ENCODE data around the gene C5orf47.

The C5orf47 gene, protein sequence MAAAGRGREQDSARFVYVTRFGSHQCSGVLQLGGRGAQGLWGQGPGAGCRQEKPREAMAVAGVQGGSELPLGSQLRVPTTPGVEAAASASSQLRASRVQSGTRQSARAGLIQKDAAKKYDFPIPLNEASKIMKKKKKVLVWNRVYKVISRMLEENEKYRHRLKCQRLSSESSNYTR

DNA sequence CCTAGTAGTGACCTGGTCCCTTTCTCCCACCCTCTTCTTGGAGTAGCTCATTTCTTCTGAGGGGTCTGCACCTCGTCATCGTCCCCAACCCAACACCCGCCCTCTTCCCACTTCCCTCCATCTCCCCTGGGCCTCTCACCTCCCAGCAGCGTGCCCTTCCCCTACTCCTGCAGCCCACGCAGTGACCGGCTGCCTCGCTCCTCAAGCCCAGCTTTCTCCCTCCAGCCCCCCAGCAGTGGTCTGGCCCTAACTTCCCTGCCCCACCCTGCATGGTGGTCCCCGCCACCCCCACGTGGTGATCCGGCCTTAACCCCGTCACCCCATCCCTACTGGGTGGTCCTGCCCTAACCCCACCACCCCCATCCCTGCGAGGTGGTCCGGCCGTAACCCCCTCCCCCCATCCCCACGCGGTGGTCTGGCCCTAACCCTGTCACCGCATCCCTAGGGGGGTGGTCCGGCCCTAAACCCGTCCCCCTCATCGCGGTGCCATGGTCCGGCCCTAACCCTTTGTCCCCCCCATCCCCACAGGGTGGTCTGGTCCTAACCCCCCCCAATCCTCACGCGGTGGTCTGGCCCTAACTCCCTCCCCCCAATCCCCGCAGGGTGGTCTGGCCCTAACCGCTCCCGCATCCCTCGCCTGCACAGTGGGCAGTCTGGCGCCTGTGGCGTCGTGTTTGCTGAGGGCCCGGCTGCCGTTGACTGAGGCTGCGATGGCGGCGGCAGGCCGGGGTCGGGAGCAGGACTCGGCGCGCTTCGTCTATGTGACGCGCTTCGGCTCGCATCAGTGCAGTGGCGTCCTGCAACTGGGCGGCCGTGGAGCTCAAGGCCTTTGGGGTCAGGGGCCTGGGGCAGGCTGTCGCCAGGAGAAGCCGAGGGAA, at the start of gene C5orf47:
C5orf47 (plus strand) TSS at position 617 of the 878 bp plus-strand sequence; CDS start at position 711, 94 bp downstream.
- no peak for DNase-seq

DNA sequence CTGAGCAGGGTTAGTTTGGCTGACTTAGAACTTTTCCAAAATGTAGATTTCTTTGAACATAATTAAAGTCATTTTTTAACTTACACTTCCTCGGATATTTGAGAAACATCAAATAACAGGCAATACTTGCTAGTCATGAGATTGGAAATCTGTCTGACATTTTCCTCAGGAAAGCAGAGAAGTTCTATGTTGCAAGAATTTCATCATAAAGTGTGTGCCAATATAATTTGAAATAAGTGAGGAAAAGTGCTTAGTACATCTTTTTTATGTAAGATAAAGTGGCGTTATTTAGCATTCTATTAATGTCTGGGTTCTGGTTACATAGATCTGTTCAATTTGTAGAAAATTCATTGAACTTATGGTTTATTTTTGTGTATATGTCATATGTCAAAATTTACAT, 48.7 kb upstream of the C5orf47 start:
- DNase-seq: no peak

- no peak for DNase-seq
Measured at GRCh38 chr5:173941102-173941501, 47.9 kb upstream of the C5orf47 start.

DNA sequence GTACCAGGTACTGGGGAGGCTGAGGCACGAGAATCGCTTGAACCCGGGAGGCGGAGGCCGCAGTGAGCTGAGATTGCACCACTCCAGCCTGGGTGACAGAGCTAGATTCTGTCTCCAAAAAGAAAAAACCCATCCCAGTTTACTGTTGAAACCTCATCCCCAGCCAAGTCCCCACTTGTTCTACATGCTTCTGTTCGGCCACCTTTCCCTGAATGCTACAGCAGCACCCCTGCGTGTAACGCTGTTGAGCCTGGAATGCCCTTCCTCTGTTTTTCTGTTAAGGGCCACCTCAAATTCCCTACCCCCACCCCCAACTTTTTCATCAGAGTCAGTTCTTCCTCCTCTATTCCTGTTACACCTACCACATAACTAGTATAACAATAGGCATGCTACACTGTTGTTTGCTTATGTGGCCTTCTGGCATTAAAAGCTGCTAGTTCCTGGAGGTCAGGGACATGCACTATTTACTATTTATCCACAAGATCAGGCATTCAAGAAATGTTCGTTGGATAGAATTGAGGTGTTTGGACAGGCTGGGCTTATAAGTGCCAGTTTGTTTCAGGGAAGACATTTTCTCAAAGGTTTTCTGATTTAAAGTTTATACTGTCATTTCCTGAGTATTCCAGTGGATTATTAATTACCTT, 47.1 kb upstream of the C5orf47 start:
- DNase-seq: peak; percentile 6

DNA sequence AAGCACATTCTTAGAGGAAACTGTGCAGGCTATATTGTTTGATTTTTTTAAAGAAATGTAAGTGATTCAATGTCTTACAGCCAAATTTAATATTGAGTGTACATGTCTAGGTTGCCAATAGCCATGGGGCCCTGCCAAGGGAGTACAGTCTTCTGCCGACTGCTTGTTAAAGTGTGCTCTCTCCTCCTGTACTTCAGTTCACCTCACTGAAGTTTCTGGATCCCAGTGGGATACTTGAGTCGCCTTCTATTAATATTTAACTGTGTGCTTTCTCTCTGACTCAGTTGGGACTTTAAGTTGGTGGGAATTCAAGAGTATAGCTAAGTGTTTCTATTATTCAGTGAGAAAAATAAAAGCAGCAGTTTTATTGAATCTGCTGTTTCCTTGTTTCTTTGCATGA, 44.5 kb upstream of the C5orf47 start:
- DNase-seq: peak; percentile 62

DNA sequence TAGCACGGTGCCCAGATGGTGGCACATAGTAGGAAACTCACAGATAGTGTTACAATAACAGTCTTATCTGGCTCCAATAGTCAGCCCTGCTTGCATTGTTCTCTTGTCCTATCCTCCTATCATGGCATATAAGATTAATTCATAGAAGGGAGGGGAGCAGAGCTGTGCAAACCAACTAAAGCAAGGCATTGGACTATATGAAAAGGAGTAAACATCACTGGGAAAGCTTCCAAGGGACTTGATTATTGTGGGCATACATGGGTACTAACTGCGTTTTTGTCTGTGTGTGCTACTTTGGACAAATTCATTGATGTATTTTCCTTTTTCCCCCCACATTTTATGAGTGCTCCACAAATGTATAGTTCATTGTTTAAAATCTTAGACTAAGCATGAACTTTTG, 43.8 kb upstream of the C5orf47 start:
- DNase-seq: no peak

DNA sequence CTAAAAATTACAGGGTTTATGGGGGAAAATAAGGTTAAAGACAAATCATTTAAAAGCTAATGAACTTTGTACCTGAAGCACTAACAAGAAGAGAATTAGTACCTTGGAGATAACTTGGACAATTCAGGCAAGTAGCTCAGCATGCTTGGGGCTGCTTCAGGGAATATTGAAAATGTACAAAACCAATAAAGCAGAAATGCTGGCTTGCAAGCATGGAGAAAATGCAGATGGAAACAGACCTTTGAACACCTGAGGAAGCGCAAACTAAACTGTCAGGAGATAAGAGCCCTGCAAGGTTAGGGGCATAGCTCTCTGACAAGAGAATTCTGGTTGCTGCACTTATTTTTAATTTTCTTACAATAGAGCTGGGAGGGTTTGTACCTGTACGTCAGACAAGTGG, 42.6 kb upstream of the C5orf47 start:
- DNase-seq: no peak

DNA sequence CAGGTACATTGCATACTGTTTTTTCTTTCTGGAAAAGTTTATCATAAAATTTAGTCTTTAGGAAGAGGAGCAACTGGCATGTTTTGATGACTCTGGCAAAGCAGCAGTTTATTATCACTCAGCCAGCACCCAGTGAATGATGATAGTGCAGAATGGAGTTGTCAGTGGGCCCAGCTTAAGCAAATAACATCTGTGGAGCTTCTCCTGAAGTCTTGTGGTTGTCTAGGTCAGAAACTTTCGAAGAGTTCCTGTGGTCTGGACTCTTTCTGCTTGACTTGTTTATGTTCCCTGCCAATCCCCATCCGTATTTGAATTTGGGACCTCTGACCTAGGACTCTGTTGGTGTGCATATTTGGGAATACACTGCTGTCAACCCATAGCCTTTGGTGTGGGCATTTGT, 38.1 kb upstream of the C5orf47 start:
- DNase-seq: no peak

DNA sequence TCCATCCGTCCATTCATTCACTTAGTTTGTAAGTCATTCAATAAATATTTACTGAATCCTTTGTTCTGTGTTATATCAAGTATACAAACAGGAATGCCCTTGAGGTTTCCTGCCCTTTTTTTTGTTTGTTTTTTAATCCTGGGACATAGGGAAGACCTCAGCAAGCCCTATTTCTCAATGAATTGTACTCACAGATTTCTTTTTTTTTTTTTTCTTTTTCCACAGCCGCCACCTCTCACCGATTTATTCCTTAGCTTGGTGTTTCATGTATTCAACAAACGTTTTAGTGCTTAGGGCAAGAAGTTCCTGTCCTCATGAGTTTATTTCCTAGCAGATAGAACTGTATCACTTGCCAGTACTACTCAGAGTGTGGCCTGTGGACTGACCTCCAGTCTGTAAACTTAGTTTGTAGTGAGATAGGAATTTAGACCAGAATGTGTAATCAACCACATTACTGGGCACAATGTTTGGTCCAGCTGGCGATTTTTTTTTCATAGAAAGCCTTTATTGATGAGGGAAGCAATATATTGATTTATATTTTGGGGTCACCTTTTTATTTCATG, 35.4 kb upstream of the C5orf47 start:
- DNase-seq: no peak

DNA sequence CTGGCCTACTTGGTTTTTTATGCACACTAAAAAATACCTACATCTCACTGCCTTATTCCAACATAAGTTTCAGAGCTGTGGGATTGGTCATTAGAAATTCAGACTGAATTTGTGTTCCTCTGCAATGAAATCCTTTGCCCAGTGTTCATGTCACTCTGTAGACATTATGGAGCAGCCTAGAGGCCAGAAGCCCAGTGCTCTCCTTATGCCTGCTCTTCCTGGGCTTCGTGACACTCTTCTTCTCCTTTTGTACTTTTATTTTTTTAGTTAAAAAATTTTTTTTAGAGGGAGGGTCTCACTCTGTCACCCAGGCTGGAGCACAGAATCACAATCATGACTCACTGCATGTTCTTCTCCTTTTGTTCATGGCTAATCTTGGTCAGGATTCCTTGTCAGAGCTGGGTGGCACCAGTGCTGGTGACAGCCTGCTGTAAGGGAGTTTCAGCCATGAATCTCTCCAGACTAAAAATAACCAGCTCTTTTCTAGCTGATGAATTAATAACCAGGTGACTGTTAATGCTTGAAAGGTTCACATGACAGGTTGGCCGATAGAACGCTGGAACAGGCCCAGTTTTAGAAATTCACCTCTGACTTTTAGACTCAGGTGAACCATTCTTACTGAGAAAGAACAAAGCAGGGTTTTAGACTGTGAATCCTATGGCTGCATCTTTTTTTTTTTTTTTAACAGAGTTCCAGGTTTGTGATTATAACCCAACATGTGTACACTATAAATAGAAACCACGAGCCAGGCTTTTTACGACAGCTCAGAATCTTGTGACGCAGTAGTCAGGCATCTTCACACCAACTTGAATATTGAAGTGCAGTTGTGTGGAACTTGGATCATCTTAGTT, 34.1 kb upstream of the C5orf47 start:
- peak; percentile 47 for DNase-seq

- DNase-seq: no peak
Measured at GRCh38 chr5:173960986-173961385, 28.0 kb upstream of the C5orf47 start.

DNA sequence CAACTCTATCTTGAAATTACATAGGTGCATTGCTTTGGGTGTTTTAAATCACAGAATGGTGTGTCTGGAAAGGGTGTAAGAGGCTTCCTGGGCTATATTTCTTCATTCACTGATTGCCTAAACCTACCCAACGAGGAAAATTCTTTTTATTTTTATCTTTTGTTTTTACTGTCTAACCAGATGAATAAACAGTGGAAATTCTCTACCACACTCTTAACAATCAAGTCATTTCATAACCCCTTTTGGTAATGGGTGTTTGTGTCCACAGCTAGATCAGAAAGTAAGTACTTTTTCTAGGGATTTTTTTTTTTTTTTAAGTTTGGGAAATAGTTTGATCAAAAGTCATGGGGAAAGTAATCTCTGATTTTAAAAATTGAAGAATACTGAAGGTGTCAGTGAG, 27.6 kb upstream of the C5orf47 start:
- DNase-seq: no peak

GRCh38 chr5:173962436-173962972, 26.5 kb upstream of the C5orf47 start:
- DNase-seq: no peak

- peak; percentile 44 for DNase-seq
Measured at GRCh38 chr5:173963182-173963838, 25.7 kb upstream of the C5orf47 start.

GRCh38 chr5:173963867-173964441, 25.0 kb upstream of the C5orf47 start:
- DNase-seq: no peak

DNA sequence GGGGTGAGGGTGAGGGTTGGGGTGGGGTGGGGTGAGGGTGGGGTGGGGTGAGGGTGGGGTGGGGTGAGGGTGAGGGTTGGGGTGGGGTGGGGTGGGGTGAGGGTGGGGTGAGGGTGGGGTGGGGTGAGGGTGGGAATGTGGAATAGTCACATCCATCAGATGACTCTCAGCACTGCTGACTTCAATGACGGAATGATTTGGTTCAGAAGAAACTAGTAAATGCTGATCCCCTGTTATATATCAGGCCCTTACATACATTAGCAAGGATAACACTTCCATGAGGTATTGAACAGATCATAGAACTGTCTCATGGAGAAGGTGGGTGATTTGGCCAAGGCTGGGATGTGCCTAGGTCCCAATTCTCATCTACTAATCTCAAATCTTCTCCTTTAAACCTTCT, 24.5 kb upstream of the C5orf47 start:
- DNase-seq: no peak

DNA sequence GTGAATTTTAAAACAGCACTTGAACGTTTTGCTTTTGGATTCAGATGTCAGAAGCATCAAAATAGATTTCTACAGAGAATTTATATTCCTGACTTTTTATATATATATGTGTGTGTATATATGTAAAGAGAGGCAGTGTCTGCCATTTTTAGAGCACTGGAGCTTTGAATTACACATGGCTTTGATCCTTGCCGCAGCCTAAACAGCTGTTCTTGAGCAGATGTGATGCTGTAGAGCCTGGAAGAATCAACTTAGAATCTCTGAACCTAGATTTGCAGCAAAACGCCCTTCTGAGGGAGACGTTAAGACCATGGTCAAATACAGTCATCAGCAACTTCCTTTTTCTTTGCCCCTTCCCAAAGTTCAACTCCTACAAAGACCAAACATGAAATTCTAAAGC, 21.7 kb upstream of the C5orf47 start:
- no peak for DNase-seq

DNA sequence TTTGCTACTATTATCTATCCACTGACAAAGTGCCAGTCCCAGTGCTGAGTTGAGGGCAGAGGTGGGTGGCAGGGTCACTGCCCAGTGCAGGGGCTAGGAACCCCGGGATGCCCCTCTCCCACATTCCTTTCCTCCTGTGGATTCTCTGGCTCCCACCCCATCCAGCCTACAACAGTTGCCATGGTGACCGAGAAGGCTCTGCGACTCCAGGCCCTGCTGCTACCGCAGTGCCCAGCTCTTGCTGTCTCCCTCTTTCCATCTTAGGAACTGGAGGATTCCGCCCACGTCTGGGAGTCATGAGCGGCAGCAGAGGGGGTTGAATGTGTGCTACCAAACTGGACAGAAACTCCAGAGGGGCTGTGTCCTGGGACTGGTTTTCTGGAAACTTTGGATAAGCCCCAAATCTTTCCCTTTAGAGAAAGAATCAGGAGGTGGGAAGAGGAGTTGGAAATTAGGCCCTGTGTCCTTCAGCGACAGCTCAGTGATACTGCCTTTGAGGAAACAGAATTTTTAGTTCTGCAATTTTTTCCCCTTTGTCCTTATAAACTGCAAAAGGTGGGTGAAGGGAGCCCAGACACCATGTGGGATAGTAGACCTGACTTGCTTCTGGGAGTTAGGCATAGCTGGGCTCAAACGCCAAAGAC, 20.7 kb upstream of the C5orf47 start:
- DNase-seq: no peak

DNA sequence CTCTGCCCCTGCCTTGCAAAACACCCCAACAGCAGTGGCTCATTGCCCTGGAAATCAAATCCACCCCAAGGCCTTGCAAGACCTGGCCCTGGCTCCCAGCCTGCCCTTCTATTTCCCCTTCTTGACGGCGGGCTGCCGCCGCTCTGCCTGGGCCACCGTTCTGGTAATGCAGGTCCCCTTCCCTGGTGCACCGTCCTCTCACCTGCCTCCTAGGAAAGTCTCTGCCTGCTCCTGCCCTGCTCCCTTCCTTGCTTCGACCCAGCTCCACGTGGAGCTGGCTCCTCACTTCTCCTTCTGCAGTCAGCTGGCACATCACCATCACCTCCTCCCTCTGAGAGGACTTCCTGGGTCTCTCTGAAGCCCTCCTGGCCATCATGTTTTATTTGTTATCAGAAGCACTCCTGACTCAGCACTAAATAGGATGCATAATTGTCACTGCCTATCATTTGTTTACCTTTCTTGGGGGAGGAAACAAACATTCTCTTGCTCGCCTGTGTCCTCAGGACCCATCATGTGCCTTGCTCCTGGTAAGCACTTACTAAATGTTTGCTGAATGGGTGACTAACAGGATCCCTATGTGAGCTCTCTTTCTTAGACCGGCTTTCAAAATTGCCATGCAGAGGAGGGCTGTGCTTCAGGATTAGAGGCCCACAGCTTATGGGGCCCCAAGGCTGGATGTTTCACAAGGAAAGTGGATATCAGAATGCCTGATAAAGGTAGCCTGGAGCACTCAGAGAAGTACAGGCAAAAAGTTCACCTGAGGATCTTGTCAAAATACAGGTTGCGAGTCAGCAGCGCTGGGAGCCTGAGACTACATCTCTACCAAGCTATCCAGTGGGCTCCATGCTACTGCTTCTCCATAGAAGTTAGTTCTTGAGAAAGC, 19.6 kb upstream of the C5orf47 start:
- peak; percentile 29 for DNase-seq

Measured in kidney glomerular epithelial cell (primary cell).